Activated T-cell treated with anti-CD3 and anti-CD28 coated beads, Interleukin-2, amount 50 U/mL, for 24 hours (primary cell): ENCODE results near the gene ZFYVE21.

Experiments
- DNase-seq: peaks from one replicate; pipeline ENCODE4 v3.0.0-alpha.2; 2020
- H3K27ac Mint-ChIP-seq: 2 replicates; pipeline ENCODE4 v1.8.0; 2020; ENCODE audit warnings: mild to moderate bottlenecking, mixed read lengths
- H3K27me3 Mint-ChIP-seq: 2 replicates; pipeline ENCODE4 v1.8.0; 2020; ENCODE audit warnings: mixed read lengths
- H3K36me3 Mint-ChIP-seq: 2 replicates; pipeline ENCODE4 v1.8.0; 2020; ENCODE audit warnings: low read depth, mixed read lengths
- H3K4me1 Mint-ChIP-seq: 2 replicates; pipeline ENCODE4 v1.8.0; 2020; ENCODE audit warnings: low read depth, mixed read lengths
- H3K4me3 Mint-ChIP-seq: 2 replicates; pipeline ENCODE4 v1.8.0; 2020; ENCODE audit warnings: mild to moderate bottlenecking, moderate library complexity, mixed read lengths
- H3K9me3 Mint-ChIP-seq: 2 replicates; pipeline ENCODE4 v1.8.0; 2020; ENCODE audit warnings: mixed read lengths

ZFYVE21 gene

DNA sequence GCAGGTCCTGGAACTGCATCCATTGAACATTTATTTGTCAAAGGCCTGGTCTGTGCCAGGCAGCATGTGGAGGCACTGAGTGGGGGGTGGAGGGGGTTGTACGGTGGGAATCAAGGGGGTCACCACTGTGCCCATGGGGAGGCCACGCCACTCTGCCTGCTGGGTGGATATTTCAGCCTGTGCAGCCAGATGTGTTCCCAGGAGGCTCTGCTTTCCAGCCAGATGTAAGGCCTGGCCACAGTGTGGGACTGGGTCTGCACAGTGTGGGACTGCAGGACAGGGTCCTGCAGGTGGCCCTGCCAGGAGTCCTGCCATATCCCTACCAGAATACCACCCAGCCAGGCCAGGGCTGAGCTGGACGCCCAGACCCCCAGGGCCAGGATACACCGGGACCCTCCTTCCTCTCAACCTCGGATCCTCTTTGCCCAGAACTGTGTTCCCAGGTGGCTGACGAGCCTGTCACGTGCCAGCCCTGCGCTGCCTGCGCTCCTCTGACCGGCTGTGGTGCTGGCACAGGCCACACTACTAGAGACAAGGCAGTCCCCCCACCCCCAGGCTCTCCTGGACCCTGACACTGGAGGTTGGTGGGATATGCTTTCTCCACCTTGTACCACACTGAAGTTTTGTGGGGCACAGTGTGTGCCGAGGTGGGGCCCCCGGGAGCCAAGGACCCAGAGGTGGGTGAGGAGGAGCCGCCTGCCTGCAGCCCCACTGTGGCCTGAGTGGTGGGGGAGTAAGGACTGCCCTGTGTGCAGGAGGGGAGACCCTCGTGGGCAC lies 17.8 kb upstream of the ZFYVE21 start:
- Mint-ChIP-seq H3K36me3 (peaks cover 92% of the 10 kb centered on the region), H3K9me3 (no peaks in the 10 kb centered on the region), H3K4me3 (no peak overlapping the region), H3K27ac (peak overlapping the region; percentile 82), H3K27me3 (no peaks in the 10 kb centered on the region), H3K4me1 (peaks cover 7% of the 10 kb centered on the region)
- no peak for DNase-seq

DNA sequence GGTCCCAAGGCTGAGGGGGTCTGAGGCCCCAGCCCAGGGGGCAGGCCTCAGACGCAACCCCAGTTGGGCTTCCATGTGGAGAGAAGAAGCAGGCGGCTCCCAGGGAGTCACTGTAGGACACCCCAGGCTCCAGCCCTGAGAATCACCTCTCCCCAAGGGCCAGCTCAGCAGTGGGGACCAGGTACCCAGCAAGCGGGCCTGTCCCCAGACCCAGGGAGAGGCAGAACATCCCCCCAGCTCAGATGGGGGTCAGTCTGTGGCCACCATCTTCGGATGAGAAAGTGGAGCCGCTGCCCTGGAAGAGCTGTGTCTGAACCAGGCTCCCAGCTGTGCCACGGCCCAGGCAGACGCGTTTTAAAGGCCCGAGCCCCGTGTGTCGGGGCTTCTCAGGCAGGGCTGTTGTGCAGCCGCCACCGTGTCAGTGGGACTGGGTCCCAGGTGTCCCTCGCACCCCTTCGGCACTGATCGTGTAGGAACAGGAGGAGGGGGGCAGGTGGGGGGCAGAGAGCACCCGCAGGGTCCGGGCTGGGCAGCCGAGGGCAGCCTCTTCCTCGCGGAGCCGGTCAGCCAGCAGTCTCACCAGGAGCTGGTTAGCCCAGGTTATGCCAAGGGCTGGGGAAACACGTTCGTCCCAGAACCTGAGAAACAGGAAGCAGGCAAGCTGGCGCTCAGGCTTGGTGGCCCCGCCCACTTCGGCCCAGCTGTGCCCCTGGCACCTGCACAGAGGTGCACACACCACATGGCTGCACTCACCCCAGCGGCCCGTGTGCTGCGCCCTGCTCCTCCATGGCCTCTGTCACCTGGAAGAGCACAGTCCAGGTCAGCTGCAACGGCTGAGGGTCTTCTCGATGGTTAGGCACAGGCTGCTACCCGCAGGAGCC lies 17.0 kb upstream of the ZFYVE21 start:
- Mint-ChIP-seq H3K27ac (peak overlapping the region; percentile 77), H3K4me3 (no peak overlapping the region), H3K9me3 (no peaks in the 10 kb centered on the region), H3K4me1 (peaks cover 7% of the 10 kb centered on the region), H3K27me3 (no peaks in the 10 kb centered on the region), H3K36me3 (peaks cover 92% of the 10 kb centered on the region)
- DNase-seq: no peak

DNA sequence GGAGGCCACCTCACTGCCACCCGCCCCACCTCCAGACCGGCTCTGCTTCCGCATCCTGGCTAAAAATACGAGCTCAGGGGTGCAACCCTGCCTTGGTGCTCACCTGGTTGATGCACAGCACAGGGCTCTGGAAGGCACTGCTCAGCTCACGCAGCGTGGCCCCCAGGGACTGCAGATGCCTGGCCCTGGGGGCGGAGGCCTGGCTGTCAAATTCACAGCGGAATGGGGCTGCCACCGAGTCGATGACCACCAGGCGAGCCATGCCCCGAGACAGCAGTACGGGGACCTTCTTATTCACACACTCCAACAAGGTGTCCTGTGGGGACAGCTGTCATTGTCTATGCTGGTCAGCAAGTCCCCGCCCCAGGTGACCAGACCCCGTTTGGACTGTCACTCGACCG lies 16.3 kb upstream of the ZFYVE21 start:
- no peak for DNase-seq
- no peaks in the 10 kb centered on the region for H3K27me3 Mint-ChIP-seq
- peaks cover 7% of the 10 kb centered on the region for H3K4me1 Mint-ChIP-seq
- H3K27ac Mint-ChIP-seq: peak overlapping the region; percentile 77
- peaks cover 91% of the 10 kb centered on the region for H3K36me3 Mint-ChIP-seq
- H3K9me3 Mint-ChIP-seq: no peaks in the 10 kb centered on the region
- no peak overlapping the region for H3K4me3 Mint-ChIP-seq

DNA sequence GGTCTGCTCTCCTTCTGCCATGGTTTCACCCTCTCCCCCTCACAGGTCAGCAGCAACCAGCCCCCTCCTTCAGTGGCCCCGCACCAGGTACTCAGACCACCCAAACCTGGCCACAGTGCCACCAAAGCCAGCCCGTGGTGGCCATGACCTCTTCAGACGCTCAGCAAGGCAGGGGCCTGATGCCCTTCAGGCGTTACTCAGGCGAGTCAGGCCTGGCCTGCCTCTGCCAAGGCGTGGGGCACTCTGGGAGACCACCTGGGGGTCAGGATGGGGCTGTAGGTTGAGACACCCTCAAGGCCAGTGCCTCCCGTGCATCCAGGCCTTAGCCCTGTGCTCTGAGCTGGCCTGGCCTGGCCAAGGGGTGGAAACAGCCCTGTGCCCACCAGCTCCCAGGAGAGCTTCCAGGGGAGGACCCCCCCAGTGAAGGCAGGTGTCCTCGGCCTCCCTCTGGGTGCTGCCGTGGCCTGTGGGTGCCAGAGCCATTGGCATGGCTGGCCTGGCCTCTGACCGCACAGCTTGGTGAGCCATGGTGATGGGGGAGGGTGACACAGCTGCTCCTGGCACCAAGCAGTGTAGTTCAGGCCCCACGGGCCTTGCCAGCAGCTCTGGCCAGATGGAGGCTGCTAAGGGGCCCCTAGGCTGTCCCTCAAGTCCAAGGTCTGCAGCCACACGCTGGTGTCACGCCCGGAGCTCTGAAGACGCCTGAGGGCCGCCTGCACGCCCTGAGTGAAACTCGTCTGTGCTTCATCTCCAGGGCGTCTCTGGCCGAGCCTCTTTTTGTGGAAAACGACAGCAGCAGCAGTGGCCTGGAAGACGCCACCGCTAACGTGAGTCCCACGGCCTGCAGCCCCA lies 15.5 kb upstream of the ZFYVE21 start:
- Mint-ChIP-seq H3K27ac (peak overlapping the region; percentile 77), H3K27me3 (no peaks in the 10 kb centered on the region), H3K9me3 (no peaks in the 10 kb centered on the region), H3K4me3 (no peak overlapping the region), H3K36me3 (peaks cover 91% of the 10 kb centered on the region), H3K4me1 (peaks cover 7% of the 10 kb centered on the region)
- no peak for DNase-seq

DNA sequence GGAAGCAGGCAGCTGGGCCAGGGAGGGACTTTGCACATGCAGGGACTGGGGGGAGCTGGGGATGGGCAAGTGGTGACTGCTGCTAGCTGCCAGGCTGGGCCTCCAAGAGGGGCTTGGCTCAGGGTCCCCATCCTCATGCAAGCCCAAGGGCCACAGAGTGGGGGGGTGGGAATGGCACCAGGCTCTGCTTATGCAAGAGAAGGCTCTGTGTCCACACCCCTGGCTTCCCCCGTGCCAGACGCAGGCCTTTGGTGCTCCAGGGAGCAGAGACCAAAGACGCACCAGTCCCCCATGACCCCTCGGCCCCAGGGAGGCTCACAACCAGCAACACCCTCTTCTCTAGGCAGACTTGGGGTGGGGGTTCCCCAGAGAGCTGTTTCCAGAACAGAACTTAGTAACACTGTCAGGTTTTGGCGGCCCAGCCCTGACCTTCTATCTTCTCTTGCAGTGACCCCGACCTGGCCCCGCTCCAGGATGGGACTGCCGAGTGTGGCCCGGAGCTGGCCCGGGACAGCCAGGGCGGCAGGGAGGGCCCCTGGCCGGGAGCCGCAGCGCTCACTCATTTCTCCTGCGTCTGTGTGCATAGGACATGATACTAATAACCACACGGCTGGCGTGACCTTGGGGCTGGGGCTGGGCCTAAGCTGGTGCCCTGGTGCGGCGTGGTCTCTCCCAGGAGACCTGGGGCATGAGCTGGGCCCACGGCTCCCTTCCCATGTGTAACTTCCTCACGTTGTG lies 14.7 kb upstream of the ZFYVE21 start:
- peak overlapping the region; percentile 59 for H3K27ac Mint-ChIP-seq
- no peaks in the 10 kb centered on the region for H3K27me3 Mint-ChIP-seq
- no peak overlapping the region for H3K4me3 Mint-ChIP-seq
- H3K36me3 Mint-ChIP-seq: peaks cover 93% of the 10 kb centered on the region
- peaks cover 7% of the 10 kb centered on the region for H3K4me1 Mint-ChIP-seq
- H3K9me3 Mint-ChIP-seq: no peaks in the 10 kb centered on the region
- DNase-seq: no peak

DNA sequence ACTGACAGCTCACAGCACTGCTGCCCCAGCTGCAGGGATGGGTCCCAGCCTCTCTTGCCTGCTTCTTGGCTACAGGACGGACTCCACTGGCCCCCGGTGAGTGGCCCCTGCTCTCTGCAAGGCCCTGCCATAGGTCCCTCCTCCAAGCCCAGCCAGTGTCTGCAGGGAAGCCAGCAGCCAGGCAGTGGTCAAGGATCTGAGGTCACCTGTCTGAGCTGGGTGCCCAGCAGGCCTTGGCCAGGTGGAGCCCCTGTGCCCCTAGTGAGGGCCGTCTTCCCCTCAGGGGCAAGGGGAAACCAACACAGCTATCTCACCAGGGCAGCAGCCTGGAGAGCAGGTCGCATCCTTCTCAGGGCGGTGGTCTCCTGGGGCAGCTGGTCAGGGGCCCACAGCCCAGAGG lies 13.5 kb upstream of the ZFYVE21 start:
- Mint-ChIP-seq H3K4me1 (peaks cover 2% of the 10 kb centered on the region), H3K4me3 (no peak overlapping the region), H3K27ac (peak overlapping the region; percentile 76), H3K27me3 (no peaks in the 10 kb centered on the region), H3K36me3 (peaks cover 93% of the 10 kb centered on the region), H3K9me3 (no peaks in the 10 kb centered on the region)
- DNase-seq: no peak

DNA sequence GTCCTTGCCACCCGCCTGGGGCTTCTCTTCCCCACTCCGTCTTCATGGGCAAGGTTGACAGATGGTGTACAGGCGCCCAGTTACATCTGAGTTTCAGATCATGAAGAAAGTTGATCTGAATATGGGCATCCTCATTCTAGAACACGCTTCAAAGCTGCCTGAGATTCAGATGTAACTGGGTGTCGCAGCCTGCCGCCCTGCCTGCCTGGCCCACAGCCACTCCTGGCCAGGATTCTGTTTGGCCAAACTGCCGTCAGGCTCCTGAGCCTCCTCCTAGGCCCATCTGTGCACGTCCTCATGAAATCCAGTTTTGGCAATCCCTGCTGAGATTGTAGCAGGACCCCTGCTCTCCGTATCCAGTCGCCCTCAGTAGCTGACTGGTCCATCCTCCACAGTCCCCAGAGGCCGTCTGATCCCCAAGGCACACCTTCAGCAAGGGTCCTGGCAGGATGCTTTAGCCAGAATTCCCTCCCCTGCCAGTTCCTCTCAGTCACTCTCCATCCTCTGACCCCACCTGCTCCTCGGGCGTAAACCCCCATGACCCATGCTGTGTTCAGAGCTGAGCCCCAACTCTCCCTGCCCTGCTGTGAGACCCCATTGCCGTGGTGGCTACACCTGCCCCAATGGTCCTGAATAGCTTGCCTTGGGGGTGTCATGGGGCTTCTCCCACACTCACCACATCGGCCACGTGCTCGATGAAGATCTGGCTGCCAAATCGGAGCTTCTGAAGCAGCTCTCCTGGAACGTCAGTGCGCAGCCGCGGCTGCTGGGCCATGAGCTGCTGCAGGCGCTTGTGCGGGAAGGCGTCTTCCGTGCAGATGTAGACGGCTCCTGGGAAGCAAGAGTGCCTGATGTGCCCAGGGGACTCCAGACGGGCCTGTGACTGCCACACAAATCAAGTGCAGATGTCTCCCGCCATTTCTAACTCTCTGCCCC lies 12.8 kb upstream of the ZFYVE21 start:
- Mint-ChIP-seq H3K4me1 (no peaks in the 10 kb centered on the region), H3K9me3 (no peaks in the 10 kb centered on the region), H3K36me3 (peaks cover 90% of the 10 kb centered on the region), H3K4me3 (no peak overlapping the region), H3K27ac (peak overlapping the region; percentile 76), H3K27me3 (no peaks in the 10 kb centered on the region)
- DNase-seq: no peak

DNA sequence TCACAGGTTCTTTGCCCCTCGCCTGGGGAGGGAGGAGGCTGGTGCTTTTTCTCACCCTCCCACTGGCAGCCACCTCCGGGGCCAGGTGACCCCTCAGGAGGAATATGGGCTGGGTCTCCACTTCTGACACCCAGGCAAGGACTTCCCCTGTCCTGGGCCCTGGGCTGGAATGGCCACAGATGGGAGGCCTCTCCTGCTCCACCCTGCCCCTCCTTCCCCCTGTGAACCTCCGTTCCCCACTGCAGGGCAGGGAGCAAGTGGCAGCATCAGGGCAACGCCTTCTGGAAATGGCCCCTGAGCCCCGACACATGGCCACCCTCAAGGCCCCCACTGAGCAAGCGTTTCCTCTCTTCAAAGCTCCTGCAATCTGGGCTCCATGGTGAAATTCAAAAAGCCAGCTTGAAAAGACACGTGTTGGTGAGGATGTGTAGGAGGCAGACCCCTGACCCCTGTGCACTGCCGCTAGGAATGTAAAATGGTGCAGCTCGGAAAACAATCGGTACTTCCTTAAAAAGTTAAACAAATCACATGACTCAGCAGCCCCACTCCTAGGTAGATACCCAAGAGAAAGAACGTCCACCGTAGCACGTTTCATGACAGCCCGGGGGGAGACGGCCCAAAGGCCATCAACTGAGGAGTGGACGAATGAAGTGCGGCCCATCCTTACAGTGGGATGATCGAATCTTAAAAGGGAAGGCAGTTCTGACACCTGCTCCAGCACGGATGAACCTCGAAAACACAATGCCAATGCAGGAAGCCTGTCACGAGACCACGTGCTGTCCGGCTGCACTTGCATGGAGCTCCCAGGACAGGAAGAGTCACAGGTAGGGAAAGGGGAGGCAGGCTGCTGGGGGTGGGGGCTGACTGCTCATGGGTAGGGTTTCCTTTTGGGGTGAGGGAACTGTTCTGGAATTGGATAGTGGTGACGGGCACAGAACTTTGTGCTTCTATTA lies 11.9 kb upstream of the ZFYVE21 start:
- peak overlapping the region; percentile 76 for H3K27ac Mint-ChIP-seq
- H3K9me3 Mint-ChIP-seq: no peaks in the 10 kb centered on the region
- no peaks in the 10 kb centered on the region for H3K27me3 Mint-ChIP-seq
- no peak overlapping the region for H3K4me3 Mint-ChIP-seq
- no peak for DNase-seq
- H3K4me1 Mint-ChIP-seq: no peaks in the 10 kb centered on the region
- peaks cover 90% of the 10 kb centered on the region for H3K36me3 Mint-ChIP-seq

DNA sequence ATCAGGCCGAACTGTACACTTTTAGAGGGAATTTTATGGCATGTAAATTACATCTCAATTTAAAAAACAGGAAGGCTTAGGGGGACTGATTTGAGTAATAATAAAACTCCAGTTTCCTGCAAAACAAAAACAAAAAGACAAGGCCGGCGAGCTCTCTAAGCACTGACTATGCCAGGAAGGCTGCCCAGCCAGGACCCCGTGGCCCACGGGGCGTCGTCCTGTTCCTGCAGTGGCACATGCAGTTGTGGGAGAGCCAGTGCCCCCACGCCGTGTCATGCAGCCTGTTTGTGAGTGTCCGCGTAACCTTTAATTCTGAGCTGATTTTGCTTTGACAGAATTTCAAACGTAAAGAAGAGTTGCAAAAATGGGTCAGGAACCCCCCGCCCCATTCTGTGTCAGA lies 10.9 kb upstream of the ZFYVE21 start:
- Mint-ChIP-seq H3K27ac (peak overlapping the region; percentile 67), H3K27me3 (no peaks in the 10 kb centered on the region), H3K4me1 (no peaks in the 10 kb centered on the region), H3K4me3 (no peak overlapping the region), H3K9me3 (no peaks in the 10 kb centered on the region), H3K36me3 (peaks cover 92% of the 10 kb centered on the region)
- no peak for DNase-seq

DNA sequence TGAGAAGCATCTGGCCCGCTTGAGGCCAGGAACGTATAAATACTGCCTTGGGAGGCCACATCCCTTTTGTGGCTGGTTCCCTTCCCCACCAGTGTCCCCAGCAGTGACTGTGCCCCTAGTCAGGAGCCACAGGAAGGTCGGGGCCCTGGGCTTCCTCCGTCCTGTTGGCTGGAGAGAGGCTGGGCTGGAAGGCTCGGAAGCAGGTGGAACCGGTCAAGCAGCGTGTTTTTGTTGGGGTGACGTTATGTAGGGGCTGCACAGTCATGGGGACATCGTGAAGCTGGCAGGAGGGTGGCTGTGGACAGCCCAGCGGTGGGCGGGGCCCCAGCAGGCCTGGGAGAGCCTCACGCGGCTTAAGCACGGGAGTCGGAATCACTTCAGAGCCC lies 10.5 kb upstream of the ZFYVE21 start:
- no peaks in the 10 kb centered on the region for H3K4me1 Mint-ChIP-seq
- H3K27me3 Mint-ChIP-seq: no peaks in the 10 kb centered on the region
- no peaks in the 10 kb centered on the region for H3K9me3 Mint-ChIP-seq
- H3K4me3 Mint-ChIP-seq: no peak overlapping the region
- peak overlapping the region; percentile 67 for H3K27ac Mint-ChIP-seq
- no peak for DNase-seq
- peaks cover 92% of the 10 kb centered on the region for H3K36me3 Mint-ChIP-seq

DNA sequence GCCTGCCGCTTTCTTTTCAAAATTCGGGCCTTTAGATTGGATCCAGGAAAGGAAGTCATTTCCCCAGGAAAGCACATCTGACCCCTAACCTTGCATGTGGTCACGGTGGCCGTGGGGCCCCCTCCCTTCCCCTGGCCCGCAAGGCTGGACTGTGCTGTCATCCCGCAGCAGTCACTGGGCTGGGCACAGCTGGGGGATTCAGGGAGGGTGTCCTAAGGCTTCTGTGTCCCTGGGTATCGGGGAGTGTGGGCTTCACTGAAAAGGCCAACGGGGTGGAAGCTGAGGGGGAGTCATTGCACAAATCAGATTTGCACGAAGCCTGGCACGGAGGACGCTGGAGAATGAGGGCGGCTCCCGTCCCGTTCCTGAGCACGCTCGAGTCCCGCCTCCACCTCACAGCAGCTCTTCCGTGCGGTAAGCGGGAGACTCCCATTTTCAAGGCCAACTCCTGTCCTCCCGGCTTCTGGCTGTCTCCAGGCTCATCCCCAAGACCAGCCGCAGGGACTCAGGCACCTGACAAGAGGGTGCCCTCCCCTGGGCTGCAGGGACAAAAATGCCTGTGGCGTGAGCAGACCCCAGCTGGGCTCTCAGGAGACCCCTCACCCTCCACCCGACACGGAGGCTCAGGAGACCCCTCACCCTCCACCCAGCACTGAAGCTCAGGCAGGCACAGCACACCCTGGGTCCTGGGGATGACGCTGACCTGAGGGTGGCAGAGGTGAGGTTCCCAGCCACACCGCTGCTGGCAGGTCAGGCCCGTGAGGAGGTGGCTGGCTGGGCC lies 9.9 kb upstream of the ZFYVE21 start:
- Mint-ChIP-seq H3K27me3 (no peaks in the 10 kb centered on the region), H3K4me1 (peaks cover under 1% of the 10 kb centered on the region), H3K27ac (peak overlapping the region; percentile 67), H3K4me3 (no peak overlapping the region), H3K9me3 (no peaks in the 10 kb centered on the region), H3K36me3 (peaks cover 91% of the 10 kb centered on the region)
- DNase-seq: no peak
